GM19351 (cell line): ENCODE results near the gene ENOX2.
A peak's percentile ranks its signal among the peaks of the same experiment; 100 is the strongest.
"Not testable (repeated sequence)": the region's sequence is repeated elsewhere in the genome, so short reads cannot be mapped to it uniquely, and the experiment has no call there.

Source experiments
- ATAC-seq: cut with Tn5 transposase; IDR thresholded peaks from one replicate; pipeline ENCODE4 v1.9.1; 2021; ENCODE audit warnings: mild to moderate bottlenecking, moderate library complexity; ENCODE audit not compliant: unreplicated experiment

ENOX2 gene

GRCh38 chrX:130902783-130903613, at the start of gene ENOX2:
TSS of gene ENOX2 (minus strand) at chrX:130903209. CDS start at chrX:130703216, 199,993 bp downstream.
- peak; percentile 95 for ATAC-seq

GRCh38 chrX:130952266-130953043, 49.4 kb upstream of the ENOX2 start:
- ATAC-seq, result peak; percentile 94

- no peak for ATAC-seq
Observed at GRCh38 chrX:130944230-130944629, 41.2 kb upstream of the ENOX2 start.

GRCh38 chrX:130937101-130937500, 34.1 kb upstream of the ENOX2 start:
- no peak for ATAC-seq

GRCh38 chrX:130933358-130933757, 30.3 kb upstream of the ENOX2 start:
- ATAC-seq, result no peak

GRCh38 chrX:130920405-130920804, 17.4 kb upstream of the ENOX2 start:
- ATAC-seq, result not testable (repeated sequence)

- not testable (repeated sequence) for ATAC-seq
Observed at GRCh38 chrX:130919676-130920075, 16.7 kb upstream of the ENOX2 start.

GRCh38 chrX:130918498-130918897, 15.5 kb upstream of the ENOX2 start:
- not testable (repeated sequence) for ATAC-seq

- peak; percentile 88 for ATAC-seq
Observed at GRCh38 chrX:130916636-130917422, 13.8 kb upstream of the ENOX2 start.

GRCh38 chrX:130915302-130915701, 12.3 kb upstream of the ENOX2 start:
- ATAC-seq, result no peak

- no peak for ATAC-seq
Observed at GRCh38 chrX:130909469-130910136, 6.6 kb upstream of the ENOX2 start.

- no peak for ATAC-seq
Observed at GRCh38 chrX:130906776-130907175, 3.8 kb upstream of the ENOX2 start.

- no peak for ATAC-seq
Observed at GRCh38 chrX:130902446-130902782, 595 bp downstream of the ENOX2 start.

GRCh38 chrX:130896802-130897501, 6.1 kb downstream of the ENOX2 start:
- ATAC-seq, result no peak

GRCh38 chrX:130896026-130896425, 7.0 kb downstream of the ENOX2 start:
- ATAC-seq, result no peak

- no peak for ATAC-seq
Observed at GRCh38 chrX:130895299-130895698, 7.7 kb downstream of the ENOX2 start.

- no peak for ATAC-seq
Observed at GRCh38 chrX:130893356-130894085, 9.5 kb downstream of the ENOX2 start.

GRCh38 chrX:130887376-130887775, 15.6 kb downstream of the ENOX2 start:
- no peak for ATAC-seq

- no peak for ATAC-seq
Observed at GRCh38 chrX:130885996-130886395, 17.0 kb downstream of the ENOX2 start.
